Endodermal cell (in vitro differentiated cells): Measurements from ENCODE around the gene CSTPP1. TPM values are rescaled to one million over a fixed set of nuclear protein-coding genes. Genes with fewer than 3 reads are reported as not detected.

Experiments
- DNase-seq: peaks from one replicate; pipeline ENCODE4 v3.0.0-alpha.2; 2017
- H3K27ac ChIP-seq: 2 replicates; pipeline ENCODE4 v1.5.1; 2013; ENCODE audit warnings: mild to moderate bottlenecking, low read depth, low read length, moderate library complexity
- H3K27me3 ChIP-seq: 2 replicates; pipeline ENCODE4 v1.6.1; 2013; ENCODE audit warnings: mild to moderate bottlenecking, low read length, moderate library complexity; ENCODE audit not compliant: insufficient read depth, control insufficient read depth, poor library complexity, severe bottlenecking
- H3K36me3 ChIP-seq: 2 replicates; pipeline ENCODE4 v1.7.0; 2013; ENCODE audit warnings: mild to moderate bottlenecking, low read length, moderate library complexity; ENCODE audit not compliant: control insufficient read depth, insufficient read depth
- H3K4me1 ChIP-seq: one replicate; pipeline ENCODE4 v1.7.0; 2013; ENCODE audit warnings: low read length; ENCODE audit not compliant: control insufficient read depth, insufficient read depth
- H3K4me3 ChIP-seq: 2 replicates; pipeline ENCODE4 v1.5.1; 2013; ENCODE audit warnings: mild to moderate bottlenecking, low read length, moderate library complexity
- H3K9ac ChIP-seq: 2 replicates; pipeline ENCODE4 v1.6.1; 2013; ENCODE audit warnings: mild to moderate bottlenecking, low read length, moderate library complexity; ENCODE audit not compliant: poor library complexity, severe bottlenecking; ENCODE audit errors: extremely low read depth
- H3K9me3 ChIP-seq: 2 replicates; pipeline ENCODE4 v1.6.1; 2013; ENCODE audit warnings: mild to moderate bottlenecking, low read length, moderate library complexity; ENCODE audit not compliant: control insufficient read depth
- H3K27ac Mint-ChIP-seq: 2 replicates; pipeline ENCODE4 v1.8.0; 2020; ENCODE audit warnings: mixed read lengths
- H3K27me3 Mint-ChIP-seq: 2 replicates; pipeline ENCODE4 v1.8.0; 2021; ENCODE audit warnings: mild to moderate bottlenecking, mixed read lengths; ENCODE audit not compliant: insufficient read depth
- H3K36me3 Mint-ChIP-seq: 2 replicates; pipeline ENCODE4 v1.8.0; 2020; ENCODE audit warnings: low read depth, mixed read lengths
- H3K4me1 Mint-ChIP-seq: 2 replicates; pipeline ENCODE4 v1.8.0; 2020; ENCODE audit warnings: mixed read lengths
- H3K4me3 Mint-ChIP-seq: 2 replicates; pipeline ENCODE4 v1.8.0; 2020; ENCODE audit warnings: mild to moderate bottlenecking, moderate library complexity, mixed read lengths
- H3K9me3 Mint-ChIP-seq: 2 replicates; pipeline ENCODE4 v1.8.0; 2020; ENCODE audit warnings: mild to moderate bottlenecking, mixed read lengths
- WGBS, 2 experiments: methylation state at CpG; one replicate each; pipeline versions ENCODE4 v1.1.5 to v1.1.7; 2013; ENCODE audit warnings: missing lambda C conversion rate in 2 of 2, mixed read lengths in 1 of 2; ENCODE audit not compliant: insufficient coverage in 1 of 2, insufficient read length in 1 of 2; 5-methylcytosine and 5-hydroxymethylcytosine counted together
- total RNA-seq, 2 donors: library from RNA; stranded (reverse); fragmentation: NEBNext Ultra II Directional in 1 of 2; extraction: Animal tissue kit (Norgen Biotek cat#: 25700) in 1 of 2; gene quantifications; 2 replicates in 1 of 2; 3 replicates in 1 of 2; pipeline ENCODE4 v1.2.1, GENCODE V29; 2021
- TF ChIP-seq, protein P1 (sequence below): fragments of 200-600 bp; sonication (generic); conservative IDR thresholded peaks from 2 replicates; pipeline ENCODE4 v1.5.0; 2021; ENCODE audit warnings: antibody characterized with exemption, mild to moderate bottlenecking

CSTPP1 gene
- total RNA-seq, 2 donors from 2014 or later: 46.7 to 57.6 TPM

DNA sequence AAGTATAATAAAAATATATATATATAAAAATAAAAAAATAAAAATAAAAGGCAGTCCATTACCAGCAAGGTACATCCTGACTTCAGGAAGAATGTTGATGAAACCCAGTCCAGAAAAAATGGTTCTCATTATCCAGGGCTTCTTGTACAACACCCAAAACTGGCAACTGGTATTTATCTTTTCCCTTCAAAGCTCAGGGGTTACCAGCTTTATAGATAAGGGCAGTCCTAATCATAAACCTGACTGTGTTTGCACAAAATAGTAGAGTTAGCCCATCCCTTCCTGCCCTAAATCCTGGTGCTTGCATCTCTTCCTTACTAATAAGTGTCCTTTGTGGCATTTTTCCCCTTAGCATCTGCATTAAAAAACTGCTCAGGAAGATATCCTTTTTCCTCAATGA is 97.5 kb downstream of the CSTPP1 start:
- Mint-ChIP-seq H3K4me1 (peaks cover 8% of the 10 kb centered on the region), H3K9me3 (peaks cover 5% of the 10 kb centered on the region), H3K27ac (no peak overlapping the region), H3K4me3 (no peak overlapping the region), H3K36me3 (peaks cover 1% of the 10 kb centered on the region), H3K27me3 (no peaks in the 10 kb centered on the region)
- peaks cover 6% of the 10 kb centered on the region for H3K4me1 ChIP-seq
- H3K9ac ChIP-seq: no peak overlapping the region
- DNase-seq: no peak
- H3K36me3 ChIP-seq: no peaks in the 10 kb centered on the region
- no peaks in the 10 kb centered on the region for H3K27me3 ChIP-seq
- no peaks in the 10 kb centered on the region for H3K9me3 ChIP-seq
- no peak overlapping the region for H3K27ac ChIP-seq
- TF ChIP-seq, protein P1, sequence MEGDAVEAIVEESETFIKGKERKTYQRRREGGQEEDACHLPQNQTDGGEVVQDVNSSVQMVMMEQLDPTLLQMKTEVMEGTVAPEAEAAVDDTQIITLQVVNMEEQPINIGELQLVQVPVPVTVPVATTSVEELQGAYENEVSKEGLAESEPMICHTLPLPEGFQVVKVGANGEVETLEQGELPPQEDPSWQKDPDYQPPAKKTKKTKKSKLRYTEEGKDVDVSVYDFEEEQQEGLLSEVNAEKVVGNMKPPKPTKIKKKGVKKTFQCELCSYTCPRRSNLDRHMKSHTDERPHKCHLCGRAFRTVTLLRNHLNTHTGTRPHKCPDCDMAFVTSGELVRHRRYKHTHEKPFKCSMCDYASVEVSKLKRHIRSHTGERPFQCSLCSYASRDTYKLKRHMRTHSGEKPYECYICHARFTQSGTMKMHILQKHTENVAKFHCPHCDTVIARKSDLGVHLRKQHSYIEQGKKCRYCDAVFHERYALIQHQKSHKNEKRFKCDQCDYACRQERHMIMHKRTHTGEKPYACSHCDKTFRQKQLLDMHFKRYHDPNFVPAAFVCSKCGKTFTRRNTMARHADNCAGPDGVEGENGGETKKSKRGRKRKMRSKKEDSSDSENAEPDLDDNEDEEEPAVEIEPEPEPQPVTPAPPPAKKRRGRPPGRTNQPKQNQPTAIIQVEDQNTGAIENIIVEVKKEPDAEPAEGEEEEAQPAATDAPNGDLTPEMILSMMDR: no peak
- H3K4me3 ChIP-seq: no peak overlapping the region

- WGBS, 2 experiments: 91% methylated on average over 5 of the region's 5 CpGs
- Mint-ChIP-seq H3K36me3 (peaks cover 6% of the 10 kb centered on the region), H3K9me3 (peaks cover 15% of the 10 kb centered on the region), H3K4me1 (peaks cover 8% of the 10 kb centered on the region), H3K27me3 (no peaks in the 10 kb centered on the region), H3K4me3 (no peak overlapping the region), H3K27ac (no peak overlapping the region)
- no peak overlapping the region for H3K9ac ChIP-seq
- TF ChIP-seq, protein P1: no peak
- H3K27me3 ChIP-seq: no peaks in the 10 kb centered on the region
- no peaks in the 10 kb centered on the region for H3K36me3 ChIP-seq
- H3K4me1 ChIP-seq: peaks cover 6% of the 10 kb centered on the region
- no peak for DNase-seq
- no peak overlapping the region for H3K4me3 ChIP-seq
- no peak overlapping the region for H3K27ac ChIP-seq
- no peaks in the 10 kb centered on the region for H3K9me3 ChIP-seq
Observed at GRCh38 chr11:47035108-47035507, 98.5 kb downstream of the CSTPP1 start.

- Histone ChIP-seq H3K27me3 (no peaks in the 10 kb centered on the region), H3K27ac (no peak overlapping the region), H3K9me3 (no peaks in the 10 kb centered on the region), H3K9ac (no peak overlapping the region), H3K36me3 (no peaks in the 10 kb centered on the region), H3K4me1 (peaks cover 4% of the 10 kb centered on the region), H3K4me3 (no peak overlapping the region)
- Mint-ChIP-seq H3K27me3 (no peaks in the 10 kb centered on the region), H3K4me1 (peaks cover 5% of the 10 kb centered on the region), H3K4me3 (no peak overlapping the region), H3K9me3 (peaks cover 10% of the 10 kb centered on the region), H3K36me3 (peaks cover 4% of the 10 kb centered on the region), H3K27ac (no peak overlapping the region)
- TF ChIP-seq, protein P1: no peak
- no peak for DNase-seq
- WGBS, 2 experiments: 90 to 95% methylated on average over 4 to 6 of the region's 6 CpGs
Observed at GRCh38 chr11:47044119-47044518, 107.6 kb downstream of the CSTPP1 start.
